Hematopoietic multipotent progenitor cell treated with erythropoietin and hydrocortisone succinate and interleukin-3 and kit ligand, for 6 days (in vitro differentiated cells): Measurements from ENCODE around the gene TCEAL7.
A peak's percentile ranks its signal among the peaks of the same experiment; 100 is the strongest.

Experiments
- DNase-seq: peaks from one replicate; pipeline ENCODE4 v3.0.0-alpha.2; 2015

TCEAL7 gene

GRCh38 chrX:103369479-103369878 lies 39.4 kb downstream of the TCEAL7 start:
- no peak for DNase-seq

- DNase-seq: no peak
Observed at GRCh38 chrX:103372886-103373285, 42.8 kb downstream of the TCEAL7 start.

GRCh38 chrX:103373581-103373980 lies 43.5 kb downstream of the TCEAL7 start:
- no peak for DNase-seq

- DNase-seq: peak; percentile 54
Observed at GRCh38 chrX:103376118-103376978, 46.3 kb downstream of the TCEAL7 start, which contains the start of gene BEX3. Gene BEX3, plus strand, starts transcription at chrX:103376538. Its CDS starts 984 bp downstream, at chrX:103377522.

DNA sequence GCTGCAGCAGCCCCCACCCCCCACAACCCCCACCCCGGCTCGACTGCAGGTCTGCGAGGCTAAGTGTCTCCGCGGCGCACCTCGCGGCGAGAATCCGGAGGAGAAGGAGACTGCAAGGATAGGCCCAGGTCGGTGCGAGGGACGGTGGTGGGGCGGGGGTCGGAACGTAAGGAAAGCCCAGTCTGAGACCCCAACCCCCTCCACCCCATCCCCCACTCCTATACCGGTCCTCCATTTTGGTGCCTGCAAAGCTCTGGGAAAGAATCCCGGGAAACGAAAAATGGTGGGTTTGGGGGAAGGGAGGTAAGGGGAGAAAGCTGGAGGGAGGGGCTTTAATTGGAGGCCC lies 46.9 kb downstream of the TCEAL7 start:
- no peak for DNase-seq

DNA sequence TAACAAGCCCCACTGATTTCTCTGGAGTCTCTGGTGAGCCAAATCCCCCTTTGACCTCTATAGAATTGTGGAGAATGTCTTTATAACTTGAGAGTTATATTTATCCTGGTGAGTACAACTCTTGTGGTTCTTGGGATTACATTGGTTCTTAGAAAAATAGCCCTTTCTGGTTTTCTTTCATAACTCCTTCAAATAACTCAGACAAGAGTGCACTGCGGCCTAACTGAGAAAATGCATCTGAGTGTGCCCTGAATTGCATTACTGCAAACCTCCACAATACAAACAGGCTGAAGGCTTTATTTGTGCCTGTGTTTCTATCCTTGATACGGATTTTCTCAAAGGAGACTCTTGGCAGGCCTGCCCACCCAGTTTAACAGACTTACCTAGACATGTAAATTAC lies 49.0 kb downstream of the TCEAL7 start:
- no peak for DNase-seq
